Mesenteric fat pad (tissue), 1 donor: ENCODE measurements around the gene AGTRAP. TPM values are rescaled to one million over a fixed set of nuclear protein-coding genes. Genes with fewer than 3 reads are reported as not detected.

Experiments
- DNase-seq: peaks from one replicate; pipeline ENCODE4 v3.0.0-alpha.2; 2020; ENCODE audit warnings: low spot score
- total RNA-seq: library from RNA; stranded (reverse); fragmentation: NEBNext Ultra II Directional; extraction: Animal tissue kit (Norgen Biotek cat#: 25700); gene quantifications from one replicate; pipeline ENCODE4 v1.2.1, GENCODE V29; 2021
- donor health status: DM: yes; HTN: yes; CAD: no.

AGTRAP gene
- total RNA-seq, 1 donor from 2014 or later = 39.8 TPM

DNA sequence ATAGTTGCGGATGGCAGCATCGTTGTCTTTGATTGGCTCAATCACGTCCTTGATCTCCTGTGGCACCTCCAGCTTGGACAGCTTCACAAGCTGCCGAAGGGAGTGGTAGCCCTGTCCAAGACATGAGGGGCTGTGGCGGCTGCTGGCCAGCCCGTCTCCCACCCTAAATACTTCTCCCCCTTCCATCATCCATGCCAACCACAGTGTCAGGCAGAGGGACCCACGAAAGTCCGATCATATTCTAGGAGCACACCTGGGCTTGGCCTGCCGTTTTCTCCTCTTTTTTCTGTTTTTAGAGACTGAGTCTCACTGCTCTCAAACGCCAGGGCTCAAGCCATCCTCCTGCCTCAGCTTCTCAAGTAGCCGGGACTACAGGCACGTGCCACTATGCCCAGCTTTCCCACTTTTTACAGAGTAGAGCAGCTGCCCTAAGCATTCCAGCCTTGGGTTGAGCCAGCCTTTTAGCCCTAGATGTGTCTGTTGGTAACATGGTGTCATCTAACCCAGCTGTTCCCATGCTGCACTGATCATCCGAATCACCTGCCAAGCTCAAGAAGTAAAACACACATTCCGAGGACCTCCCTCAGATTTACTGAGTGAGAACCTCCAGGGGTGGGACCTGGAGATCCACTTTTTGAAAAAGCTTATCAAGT lies 59.4 kb downstream of the AGTRAP start:
- DNase-seq = no peak

DNA sequence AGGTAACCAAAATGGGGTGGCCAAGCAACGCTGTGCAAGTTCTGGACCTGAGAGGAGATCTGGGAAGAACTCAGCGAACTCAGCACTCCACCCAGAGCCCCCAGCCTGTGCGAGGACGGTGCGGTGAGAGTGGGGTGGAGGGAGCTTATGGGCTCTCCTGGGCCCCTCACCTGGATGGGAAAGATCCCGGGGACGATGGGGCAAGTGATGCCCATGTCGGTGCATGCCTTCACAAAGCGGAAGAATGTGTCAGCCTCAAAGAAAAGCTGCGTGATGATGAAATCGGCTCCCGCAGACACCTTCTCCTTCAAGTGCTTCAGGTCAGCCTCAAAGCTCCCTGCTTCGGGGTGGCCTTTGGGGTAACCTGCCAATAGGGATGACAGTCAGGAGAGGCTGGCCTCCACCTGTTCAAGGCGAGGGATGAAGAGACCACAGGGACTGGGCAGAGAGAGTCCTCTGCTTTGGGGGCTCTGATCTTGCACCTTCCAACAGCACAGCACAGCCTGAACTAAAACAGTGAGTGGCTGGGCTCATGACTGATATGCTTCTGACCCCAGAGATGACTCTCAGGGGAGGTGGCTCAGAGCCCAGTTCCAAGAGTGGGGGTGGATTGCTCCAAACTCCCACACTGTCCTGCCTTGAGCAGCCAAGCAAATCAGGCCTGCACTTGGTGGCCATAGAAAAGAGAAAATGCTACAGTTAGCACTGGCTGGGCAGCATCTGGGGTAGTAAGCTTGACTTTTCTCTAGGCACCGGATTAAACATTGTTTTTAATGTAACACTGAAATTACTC lies 60.3 kb downstream of the AGTRAP start:
- no peak for DNase-seq

DNA sequence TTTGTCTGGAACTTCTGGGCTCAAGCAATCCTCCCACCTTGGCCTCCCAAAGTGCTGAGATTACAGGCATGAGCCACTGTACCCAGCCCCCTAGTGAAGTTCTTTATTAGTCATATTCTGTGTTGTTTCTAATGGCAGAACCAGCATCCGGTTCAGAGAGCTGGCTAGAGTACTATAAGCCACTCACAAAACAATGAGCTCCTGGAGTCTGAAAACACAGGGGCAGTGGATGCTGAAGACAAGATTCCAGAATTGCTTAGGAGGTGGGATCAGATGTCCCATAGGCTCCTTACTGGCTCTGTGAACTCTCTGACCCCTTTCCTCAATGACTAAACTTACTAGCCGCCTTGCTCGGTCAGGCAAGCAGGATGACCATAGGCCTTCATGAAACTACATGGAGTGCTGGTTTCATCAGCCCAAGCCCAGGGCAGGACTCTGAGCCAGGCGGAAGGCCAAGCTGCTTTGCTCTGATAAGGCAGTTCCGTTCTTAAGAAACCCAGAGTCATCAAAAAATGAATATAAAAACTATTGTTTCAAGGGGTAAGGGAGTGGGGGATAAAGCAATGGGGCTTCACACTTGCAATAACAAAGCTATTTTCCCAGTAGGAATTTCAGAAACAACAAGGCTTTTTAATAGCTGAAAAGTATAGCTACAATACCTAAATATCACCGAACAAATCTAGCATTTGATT lies 61.7 kb downstream of the AGTRAP start:
- DNase-seq = no peak

DNA sequence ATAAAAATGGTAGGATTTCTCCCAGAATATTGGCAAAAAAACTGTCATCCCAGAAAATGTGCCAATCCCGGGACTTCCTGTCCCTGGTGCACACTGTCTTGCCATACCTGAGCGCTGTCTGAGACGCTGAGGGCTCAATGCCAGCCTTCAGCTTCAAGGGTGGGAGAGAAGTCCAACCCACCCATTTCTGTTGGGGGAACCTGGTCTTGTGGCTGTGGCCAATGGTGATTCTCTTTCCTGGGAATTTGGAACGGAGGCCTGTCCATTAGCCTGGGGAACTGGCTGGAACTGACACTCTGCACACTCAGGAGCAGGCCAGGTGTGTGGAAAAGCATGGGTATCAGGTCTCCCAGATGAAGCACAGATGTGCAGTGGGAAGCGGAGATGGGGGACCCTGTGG lies 63.2 kb downstream of the AGTRAP start:
- DNase-seq = no peak

DNA sequence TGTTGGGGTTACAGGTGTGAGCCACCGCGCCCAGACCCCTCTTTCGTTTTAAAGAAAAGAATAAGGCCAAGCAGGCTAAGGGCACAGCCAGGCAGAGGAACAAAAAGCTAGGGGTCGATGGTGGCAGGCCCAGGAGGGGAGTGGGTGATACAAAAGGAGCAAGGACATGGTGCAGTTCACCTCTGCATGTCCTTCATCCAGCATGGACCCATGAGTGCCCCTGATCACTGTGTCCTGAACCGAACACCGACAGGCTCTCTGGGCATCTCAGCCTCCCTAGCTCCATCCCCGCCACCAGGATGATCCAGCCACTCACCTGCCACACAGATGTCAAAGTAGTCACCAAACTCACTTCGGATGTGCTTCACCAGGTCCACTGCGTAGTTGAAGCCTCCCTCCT lies 64.0 kb downstream of the AGTRAP start:
- DNase-seq = no peak

DNA sequence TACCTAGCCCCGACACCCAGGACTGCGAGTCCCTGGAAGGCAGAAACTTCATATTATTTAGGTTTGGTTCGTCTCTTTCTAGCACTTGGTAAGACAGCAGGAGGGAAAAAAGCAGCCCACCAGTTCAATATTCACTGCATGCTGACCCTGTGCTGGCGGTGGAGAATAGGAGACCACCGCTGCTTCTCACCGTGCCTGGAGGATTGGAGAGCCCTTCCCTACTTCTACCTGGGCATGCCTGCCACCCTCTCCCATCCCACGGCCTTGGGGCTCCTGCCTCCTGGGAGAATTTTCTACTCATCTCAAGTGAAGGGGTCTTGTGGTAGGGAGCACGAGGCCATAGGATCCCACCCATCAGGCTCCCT lies 64.4 kb downstream of the AGTRAP start:
- no peak for DNase-seq

Other genes starting within 250 kb of the AGTRAP start
- gene FBXO2, start 81.7 kb upstream of the AGTRAP start, total RNA-seq = 0.71 TPM
- 12.1 TPM for gene FBXO44, start 81.3 kb upstream of the AGTRAP start, total RNA-seq
- gene FBXO6, start 71.9 kb upstream of the AGTRAP start, total RNA-seq = 11.2 TPM
- gene MAD2L2, start 55.0 kb upstream of the AGTRAP start, total RNA-seq = 25.1 TPM
- gene DRAXIN, start 44.4 kb upstream of the AGTRAP start, total RNA-seq = not detected
- gene C1orf167, start 26.1 kb downstream of the AGTRAP start, total RNA-seq = 1.1 TPM
- 35.8 TPM for gene MTHFR, start 69.8 kb downstream of the AGTRAP start, total RNA-seq
- 24.1 TPM for gene CLCN6, start 70.1 kb downstream of the AGTRAP start, total RNA-seq
- not detected for gene NPPA, start 111.6 kb downstream of the AGTRAP start, total RNA-seq
- gene NPPB, start 122.8 kb downstream of the AGTRAP start, total RNA-seq = not detected
- 35.9 TPM for gene KIAA2013, start 190.3 kb downstream of the AGTRAP start, total RNA-seq
- gene PLOD1, start 198.6 kb downstream of the AGTRAP start, total RNA-seq = 66.9 TPM
- gene MFN2, start 244.3 kb downstream of the AGTRAP start, total RNA-seq = 93.6 TPM